ENCODE data around the gene VAC14.

VAC14 gene

GRCh38 chr16:70689035-70689969 is 111.7 kb downstream of the VAC14 start:
- DNase-seq: no peak

DNA sequence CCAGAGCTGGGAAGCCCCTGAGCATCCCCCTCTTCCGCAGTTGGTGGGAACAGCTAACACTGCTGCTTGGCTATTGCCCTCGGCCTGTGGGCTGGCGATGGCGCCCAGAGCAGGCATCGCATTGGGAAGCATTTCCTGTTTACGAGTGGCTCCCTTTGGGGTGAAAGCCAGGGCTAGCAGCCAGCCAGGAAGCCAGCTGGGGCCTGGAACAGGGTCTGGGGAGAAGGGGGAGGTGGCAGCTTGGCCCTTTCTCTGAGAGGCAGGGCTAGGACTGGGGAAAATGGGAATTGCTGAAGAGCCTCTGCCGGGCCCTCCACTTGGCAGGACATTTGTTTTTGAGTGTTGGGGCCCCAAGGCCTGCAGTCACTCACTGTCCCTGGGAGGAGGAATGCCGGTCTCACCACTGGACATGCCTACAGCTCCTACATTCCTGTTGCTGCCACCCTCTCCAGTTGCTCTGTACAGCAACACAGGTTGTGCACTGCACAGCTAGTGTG is 112.7 kb downstream of the VAC14 start:
- DNase-seq: peak; percentile 48

GRCh38 chr16:70687671-70688245 is 113.2 kb downstream of the VAC14 start:
- DNase-seq: no peak

DNA sequence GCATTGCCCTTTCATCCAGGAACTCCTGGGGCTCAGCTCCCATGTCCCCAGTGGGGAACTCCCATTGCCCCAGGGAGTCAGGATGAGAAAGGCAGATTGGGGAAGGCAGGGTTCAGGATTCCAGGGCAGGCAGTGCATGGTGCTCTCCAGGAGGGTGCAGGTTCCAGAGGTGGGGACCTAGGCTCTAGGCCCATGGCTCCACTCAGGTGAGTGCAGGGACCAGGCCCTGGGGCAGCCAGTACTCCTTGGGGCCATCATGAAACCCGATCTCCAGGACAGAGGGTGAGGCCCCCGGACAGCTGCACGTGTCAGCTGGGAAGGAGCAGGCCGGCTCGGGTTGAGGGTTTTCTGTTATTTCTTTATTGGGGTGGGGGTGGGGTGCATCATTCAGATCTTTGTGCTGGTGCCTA is 113.9 kb downstream of the VAC14 start:
- DNase-seq: peak; percentile 43

DNA sequence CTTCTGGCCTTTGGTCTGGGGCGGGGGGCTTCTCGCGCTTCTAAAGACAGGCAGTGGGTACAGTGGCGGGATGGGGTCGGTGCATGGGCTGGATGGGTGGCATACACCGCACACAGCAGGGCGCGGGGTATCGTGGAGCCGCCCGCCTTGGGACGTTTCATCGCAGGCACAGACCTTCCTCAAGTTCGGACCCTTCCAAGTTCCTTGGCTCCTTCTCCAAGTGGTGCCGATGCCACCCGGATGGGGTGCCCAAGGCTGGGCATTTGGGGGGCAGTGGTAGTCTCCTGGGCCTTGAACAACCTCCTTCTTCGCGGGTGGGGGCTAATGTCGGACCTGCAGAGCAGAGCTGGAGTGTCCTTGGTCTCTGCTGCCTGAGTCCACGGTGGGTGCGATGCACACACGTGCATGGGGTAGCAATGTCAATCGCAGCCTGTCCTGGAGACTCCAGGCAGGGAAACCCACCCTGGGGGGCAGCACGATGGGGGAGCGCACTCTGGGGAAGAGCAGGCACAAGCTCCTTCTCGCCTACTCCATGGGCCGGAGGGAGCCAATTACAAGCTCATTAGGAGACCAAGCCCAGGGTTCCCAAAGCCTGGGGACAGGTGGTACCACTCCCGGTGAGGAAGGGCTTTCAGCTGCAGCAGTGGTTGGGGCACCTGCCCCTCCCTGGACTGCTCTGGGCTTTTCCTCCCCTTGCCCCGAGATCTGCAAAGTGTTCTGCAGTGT is 114.4 kb downstream of the VAC14 start:
- DNase-seq: peak; percentile 43

- DNase-seq: peak; percentile 74
Observed at GRCh38 chr16:70685938-70686375, 115.0 kb downstream of the VAC14 start, which contains the start of gene MTSS2. Gene MTSS2, minus strand, starts transcription at chr16:70686053. Its CDS starts 262 bp downstream, at chr16:70685791.

- DNase-seq: no peak
Observed at GRCh38 chr16:70685061-70685937, 115.7 kb downstream of the VAC14 start.

DNA sequence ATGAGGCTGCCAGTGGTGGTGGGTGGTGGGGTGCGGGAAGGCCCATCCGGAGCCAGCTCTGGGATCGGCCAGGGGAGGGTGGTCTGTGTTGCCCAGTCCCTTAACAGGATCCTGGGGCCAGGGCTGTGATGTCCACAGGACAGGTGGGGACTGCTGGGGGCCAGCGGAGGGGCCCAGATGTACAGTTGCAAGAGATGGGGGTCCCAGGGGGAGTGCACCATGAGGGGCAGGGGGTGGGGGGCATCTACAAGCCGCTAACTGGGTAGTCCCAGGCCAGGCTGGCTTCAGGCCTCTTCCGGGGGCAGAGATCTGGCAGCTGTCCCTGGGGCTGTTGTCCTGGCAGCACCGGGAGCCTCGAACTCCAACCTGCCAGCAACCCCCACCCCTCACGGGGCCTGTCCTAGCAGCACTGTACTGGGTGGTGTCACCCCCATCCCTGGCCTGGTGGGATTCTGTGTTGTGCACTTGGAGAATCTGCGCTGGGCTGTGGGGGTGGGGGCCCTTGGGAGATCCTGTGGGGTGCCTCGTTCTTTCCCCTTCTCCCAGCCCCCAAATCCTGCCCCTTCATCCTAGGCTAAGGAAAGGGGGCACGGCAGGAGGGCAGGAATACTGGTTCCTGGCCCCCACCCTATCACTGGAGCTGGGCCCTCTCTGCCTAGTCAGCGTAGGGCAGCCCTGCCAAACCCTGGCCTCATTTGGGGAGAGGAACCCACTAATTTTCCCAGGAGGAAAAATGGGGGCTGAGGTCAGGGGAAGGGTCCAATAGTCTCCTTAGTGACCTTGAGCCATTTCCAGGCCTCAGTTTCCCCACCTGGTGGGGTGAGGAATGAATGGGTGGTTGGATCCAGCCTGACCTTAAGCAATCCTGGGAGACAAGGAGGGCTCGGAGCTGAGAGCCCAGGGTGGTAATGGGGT is 116.6 kb downstream of the VAC14 start:
- DNase-seq: no peak

DNA sequence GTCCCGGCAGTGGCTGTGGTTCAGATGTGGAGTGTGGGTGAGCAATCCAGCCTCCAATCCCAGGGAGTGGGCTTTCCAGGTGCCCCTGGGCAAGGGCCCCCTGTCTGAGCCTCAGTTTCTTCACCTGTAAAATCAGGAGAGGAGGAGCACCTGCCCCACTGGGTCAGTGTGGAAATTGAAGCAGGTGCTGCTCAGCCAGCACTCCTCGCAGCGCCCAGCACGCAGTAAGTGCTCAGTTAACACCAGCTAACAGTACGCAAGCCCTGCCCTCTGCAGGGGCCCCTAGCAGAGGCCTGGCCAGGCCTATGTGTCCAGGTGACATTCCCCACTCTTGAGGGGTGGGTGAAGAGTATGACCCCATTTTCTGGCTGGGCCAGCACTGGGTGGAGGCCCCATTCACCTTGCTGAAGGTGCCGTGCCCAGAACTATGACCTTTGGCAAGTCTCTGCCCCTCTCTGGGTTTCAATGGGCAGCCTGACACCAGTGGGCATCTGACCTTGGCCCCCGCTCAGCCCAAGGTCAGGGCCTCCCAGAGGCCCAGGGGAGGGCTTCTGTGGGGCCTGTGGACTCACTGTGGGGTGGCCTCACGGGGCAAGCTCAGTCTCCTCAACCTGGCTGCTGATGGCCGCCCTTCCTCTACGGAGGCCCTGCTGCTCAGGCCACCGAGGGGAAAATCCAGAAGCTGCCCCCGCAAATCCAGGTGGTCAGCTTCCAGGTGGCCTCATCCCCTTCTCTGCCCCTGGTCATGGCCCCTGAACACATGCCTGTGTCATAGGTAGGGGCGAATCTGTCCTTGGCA is 117.6 kb downstream of the VAC14 start:
- DNase-seq: no peak

DNA sequence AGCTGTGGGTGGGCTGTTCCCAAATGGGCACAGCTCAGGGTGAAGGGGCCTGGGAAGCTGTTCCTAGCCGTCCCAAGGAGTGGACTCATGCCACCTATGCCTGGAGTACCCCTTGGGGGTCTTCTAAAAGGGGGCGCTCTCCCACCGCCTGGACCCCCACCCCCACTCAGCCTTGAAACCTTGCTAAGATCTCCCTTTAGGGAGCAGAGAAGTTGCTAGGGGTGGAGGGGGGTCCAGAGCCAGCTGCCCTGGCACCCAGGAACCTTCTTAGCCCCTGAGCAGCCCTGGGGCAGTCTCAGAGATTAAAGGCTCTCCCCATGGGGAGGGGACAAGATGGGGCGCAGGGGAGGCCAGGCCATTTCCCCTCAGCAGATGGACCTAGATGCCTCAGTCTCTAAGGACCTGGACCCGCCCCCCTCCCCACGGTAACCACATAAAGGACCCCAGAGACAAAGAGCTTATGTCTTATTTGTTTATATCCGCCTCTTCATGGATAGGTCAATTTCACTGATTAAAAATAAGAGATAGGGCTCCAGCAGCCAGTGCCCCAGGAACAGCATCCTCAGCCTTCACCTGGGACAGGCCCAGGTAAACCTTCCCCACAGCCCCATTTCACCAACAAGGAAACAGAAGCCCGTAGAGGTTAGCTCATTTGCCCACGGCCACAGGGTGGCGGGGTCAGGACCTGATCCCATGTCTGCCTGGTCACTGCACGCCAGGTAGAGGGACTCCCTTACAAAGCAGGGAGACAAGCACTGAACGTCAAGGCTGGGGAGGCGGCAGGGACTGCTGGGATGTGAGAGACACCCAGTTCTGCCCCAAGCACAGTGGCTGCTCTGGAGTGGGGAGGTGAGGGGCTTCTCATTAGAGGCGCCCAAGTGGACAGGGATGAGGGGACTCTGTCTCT is 118.5 kb downstream of the VAC14 start:
- DNase-seq: no peak

GRCh38 chr16:70681382-70682238 is 119.3 kb downstream of the VAC14 start:
- DNase-seq: no peak

- no peak for DNase-seq
Observed at GRCh38 chr16:70680495-70681381, 120.2 kb downstream of the VAC14 start.

GRCh38 chr16:70679671-70680494 is 121.1 kb downstream of the VAC14 start:
- no peak for DNase-seq

GRCh38 chr16:70678898-70679670 is 121.9 kb downstream of the VAC14 start:
- no peak for DNase-seq
